ENCODE measurements around the gene HTN1. TPM values are rescaled to one million over a fixed set of nuclear protein-coding genes. Genes with fewer than 3 reads are reported as not detected.
"Not testable (repeated sequence)": the region's sequence is repeated elsewhere in the genome, so short reads cannot be mapped to it uniquely, and the experiment has no call there.

The HTN1 gene
- not detected for polyA plus RNA-seq

GRCh38 chr4:70050138-70050537, at the start of gene HTN1:
TSS of gene HTN1 (plus strand) at chr4:70050438. CDS start at chr4:70053077, 2,639 bp downstream.
- not testable (repeated sequence) for H3K27me3 Mint-ChIP-seq (ENCODE audit: low read depth in 3 of 3); H3K36me3 Mint-ChIP-seq; H3K9me3 Mint-ChIP-seq; DNase-seq; H3K27ac Mint-ChIP-seq; H3K4me1 Mint-ChIP-seq; H3K4me3 Mint-ChIP-seq

DNA sequence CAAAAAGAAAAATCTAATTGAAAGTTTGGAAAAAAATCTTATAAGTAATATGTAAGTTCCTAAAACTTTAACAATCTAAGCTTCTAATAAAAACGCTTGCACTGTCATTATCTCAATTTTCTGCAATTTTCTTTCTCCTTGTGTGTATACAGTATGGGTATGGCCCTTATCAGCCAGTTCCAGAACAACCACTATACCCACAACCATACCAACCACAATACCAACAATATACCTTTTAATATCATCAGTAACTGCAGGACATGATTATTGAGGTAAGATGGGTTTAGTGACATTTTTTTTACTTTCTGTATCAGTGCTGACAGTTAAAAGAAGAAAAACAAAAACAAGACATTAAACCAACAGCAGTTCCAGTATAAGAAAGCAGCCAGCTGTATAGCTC, 49.5 kb upstream of the HTN1 start:
- H3K9me3 Mint-ChIP-seq: peaks cover 0 to 6% (median 0%) of the 10 kb centered on the region in 6 donors
- no peak overlapping the region for H3K4me3 Mint-ChIP-seq
- no peak for DNase-seq
- H3K4me1 Mint-ChIP-seq: no peaks in the 10 kb centered on the region
- H3K27me3 Mint-ChIP-seq (ENCODE audit: low read depth in 3 of 3): no peaks in the 10 kb centered on the region
- no peak overlapping the region for H3K27ac Mint-ChIP-seq
- no peaks in the 10 kb centered on the region for H3K36me3 Mint-ChIP-seq

DNA sequence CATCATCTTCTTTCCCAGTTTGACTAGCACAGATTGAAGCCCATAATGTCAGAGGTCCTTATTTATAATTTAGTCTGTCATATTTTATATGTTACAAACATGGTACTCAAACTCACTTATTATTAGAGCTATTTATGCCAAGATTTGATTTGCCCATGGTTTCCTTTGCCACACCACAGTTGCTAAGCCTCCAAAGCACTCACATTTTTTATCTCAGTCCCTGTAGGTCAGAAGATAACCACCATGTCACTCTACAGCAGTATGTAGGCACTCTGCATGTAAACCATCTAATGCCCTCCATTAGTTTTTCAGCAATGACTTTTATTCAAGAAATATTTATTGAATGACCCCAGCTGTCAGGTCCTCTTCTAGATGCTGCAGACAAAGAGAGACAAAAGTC, 47.7 kb upstream of the HTN1 start:
- Mint-ChIP-seq H3K27me3 (ENCODE audit: low read depth in 3 of 3) (no peaks in the 10 kb centered on the region), H3K36me3 (no peaks in the 10 kb centered on the region), H3K4me3 (no peak overlapping the region), H3K9me3 (peaks cover 0 to 6% (median 0%) of the 10 kb centered on the region in 6 donors), H3K27ac (no peak overlapping the region), H3K4me1 (no peaks in the 10 kb centered on the region)
- no peak for DNase-seq

DNA sequence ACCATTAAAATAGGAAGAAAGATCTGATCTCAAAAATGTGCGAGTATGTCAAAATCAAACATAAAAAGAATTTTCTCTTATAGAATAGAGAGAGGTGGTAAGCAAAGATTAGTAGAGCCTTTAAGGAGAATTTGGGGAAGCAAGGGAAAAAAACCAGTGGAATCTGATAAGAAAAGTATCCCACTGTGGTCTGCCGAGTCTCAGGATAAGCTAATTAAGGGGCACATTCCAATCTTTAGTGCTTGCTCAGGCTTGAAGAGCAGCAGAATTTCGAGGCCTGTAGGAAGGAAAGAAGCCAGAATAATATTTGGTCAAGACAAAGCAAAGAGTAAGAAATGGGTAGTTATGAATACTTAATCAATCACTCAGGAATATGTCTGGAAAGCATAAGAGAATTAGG, 41.5 kb upstream of the HTN1 start:
- no peaks in the 10 kb centered on the region for H3K27me3 Mint-ChIP-seq (ENCODE audit: low read depth in 3 of 3)
- no peak overlapping the region for H3K4me3 Mint-ChIP-seq

DNA sequence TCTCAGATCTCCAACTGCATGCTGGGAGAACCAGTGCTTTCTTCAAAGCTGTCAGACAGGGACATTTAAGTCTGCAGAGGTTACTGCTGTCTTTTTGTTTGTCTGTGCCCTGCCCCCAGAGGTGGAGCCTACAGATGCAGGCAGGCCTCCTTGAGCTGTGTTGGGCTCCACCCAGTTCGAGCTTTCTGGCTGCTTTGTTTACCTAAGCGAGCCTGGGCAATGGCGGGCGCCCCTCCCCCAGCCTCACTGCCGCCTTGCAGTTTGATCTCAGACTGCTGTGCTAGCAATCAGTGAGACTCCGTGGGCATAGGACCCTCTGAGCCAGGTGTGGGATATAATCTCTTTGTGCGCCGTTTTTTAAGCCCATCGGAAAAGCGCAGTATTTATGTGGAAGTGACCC, 31.2 kb upstream of the HTN1 start:
- not testable (repeated sequence) for H3K4me1 Mint-ChIP-seq; H3K27me3 Mint-ChIP-seq (ENCODE audit: low read depth in 3 of 3); H3K27ac Mint-ChIP-seq; DNase-seq; H3K36me3 Mint-ChIP-seq; H3K4me3 Mint-ChIP-seq
- peaks cover 0 to 16% (median 10%) of the 10 kb centered on the region in 6 donors for H3K9me3 Mint-ChIP-seq

More for the DNA sequence above, 41.5 kb upstream of the HTN1 start:
- Mint-ChIP-seq H3K36me3 (no peaks in the 10 kb centered on the region), H3K27ac (no peak overlapping the region), H3K9me3 (peaks cover 0 to 16% (median 8%) of the 10 kb centered on the region in 6 donors), H3K4me1 (no peaks in the 10 kb centered on the region)
- no peak for DNase-seq

DNA sequence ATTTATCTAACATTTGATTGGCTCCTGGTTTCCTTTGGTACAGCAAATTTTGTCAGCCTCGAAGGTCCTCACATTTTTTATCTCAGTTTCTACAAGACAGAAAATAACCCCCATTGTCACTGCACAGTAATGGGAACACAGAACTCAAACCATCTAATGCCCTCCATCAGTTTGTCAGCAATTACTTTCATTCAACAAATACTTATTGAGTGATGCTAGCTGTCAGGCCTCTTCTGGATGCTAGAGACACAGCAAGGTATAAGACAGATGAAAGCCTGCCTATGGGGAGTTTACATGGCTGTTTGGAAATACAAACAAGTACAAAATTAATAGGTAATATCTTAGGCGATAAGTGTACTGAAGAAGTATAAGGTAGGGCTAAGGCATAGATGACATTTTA, 27.0 kb upstream of the HTN1 start:
- no peak for DNase-seq
- no peak overlapping the region for H3K4me3 Mint-ChIP-seq
- H3K4me1 Mint-ChIP-seq: no peaks in the 10 kb centered on the region
- no peaks in the 10 kb centered on the region for H3K36me3 Mint-ChIP-seq
- H3K9me3 Mint-ChIP-seq: peaks cover 2 to 11% (median 3%) of the 10 kb centered on the region in 6 donors
- peaks cover 0 to 1% (median 0%) of the 10 kb centered on the region in 3 donors for H3K27me3 Mint-ChIP-seq (ENCODE audit: low read depth in 3 of 3)
- H3K27ac Mint-ChIP-seq: no peak overlapping the region

DNA sequence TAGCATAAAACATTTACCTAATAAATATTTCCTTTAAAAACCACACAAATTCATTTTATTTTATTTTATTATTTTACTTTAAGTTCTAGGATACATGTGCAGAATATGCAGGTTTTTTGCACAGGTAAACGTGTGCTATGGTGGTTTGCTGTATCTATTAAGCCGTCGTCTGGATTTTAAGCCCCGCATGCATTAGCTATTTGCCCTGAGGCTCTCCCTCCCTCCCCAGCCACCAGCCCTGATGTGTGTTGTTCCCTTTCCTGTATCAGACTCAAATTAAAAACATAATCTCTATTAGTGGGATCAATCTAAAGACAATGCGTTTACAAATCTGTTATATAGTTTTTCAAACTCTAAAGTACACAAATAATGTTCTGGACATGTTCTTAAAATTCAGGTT, 23.2 kb upstream of the HTN1 start:
- Mint-ChIP-seq H3K4me3 (no peak overlapping the region), H3K9me3 (peaks cover 0 to 4% (median 3%) of the 10 kb centered on the region in 6 donors), H3K36me3 (no peaks in the 10 kb centered on the region), H3K27ac (no peak overlapping the region), H3K27me3 (ENCODE audit: low read depth in 3 of 3) (peaks cover 0 to 1% (median 0%) of the 10 kb centered on the region in 3 donors), H3K4me1 (no peaks in the 10 kb centered on the region)
- DNase-seq: no peak

- H3K36me3 Mint-ChIP-seq; H3K27me3 Mint-ChIP-seq (ENCODE audit: low read depth in 3 of 3); DNase-seq; H3K4me1 Mint-ChIP-seq; H3K27ac Mint-ChIP-seq; H3K9me3 Mint-ChIP-seq; H3K4me3 Mint-ChIP-seq: not testable (repeated sequence)
Observed at GRCh38 chr4:70028159-70028558, 22.1 kb upstream of the HTN1 start, which contains the start of gene HTN3. TSS of gene HTN3 (plus strand) at chr4:70028459. CDS start at chr4:70030741, 2,282 bp downstream.

DNA sequence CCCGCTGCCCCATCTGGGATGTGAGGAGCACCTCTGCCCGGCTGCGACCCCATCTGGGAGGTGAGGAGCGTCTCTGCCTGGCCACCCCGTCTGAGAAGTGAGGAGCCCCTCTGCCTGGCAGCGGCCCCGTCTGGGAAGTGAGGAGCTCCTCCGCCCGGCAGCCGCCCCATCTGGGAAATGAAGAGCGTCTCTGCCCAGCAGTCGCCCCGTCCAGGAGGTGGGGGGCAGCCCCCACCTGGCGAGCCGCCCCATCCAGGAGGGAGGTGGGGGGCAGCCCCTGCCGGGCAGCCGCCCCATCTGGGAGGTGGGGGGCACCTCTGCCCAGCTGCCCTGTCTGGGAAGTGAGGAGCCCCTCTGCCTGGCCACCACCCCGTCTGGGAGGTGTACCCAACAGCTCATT, 12.7 kb upstream of the HTN1 start:
- H3K27ac Mint-ChIP-seq; DNase-seq; H3K27me3 Mint-ChIP-seq (ENCODE audit: low read depth in 3 of 3); H3K4me3 Mint-ChIP-seq; H3K36me3 Mint-ChIP-seq; H3K4me1 Mint-ChIP-seq: not testable (repeated sequence)
- peaks cover 5 to 17% (median 13%) of the 10 kb centered on the region in 6 donors for H3K9me3 Mint-ChIP-seq

GRCh38 chr4:70039928-70040327, 10.3 kb upstream of the HTN1 start:
- H3K4me3 Mint-ChIP-seq; DNase-seq; H3K36me3 Mint-ChIP-seq; H3K27ac Mint-ChIP-seq; H3K27me3 Mint-ChIP-seq (ENCODE audit: low read depth in 3 of 3); H3K4me1 Mint-ChIP-seq: not testable (repeated sequence)
- H3K9me3 Mint-ChIP-seq: peaks cover 5 to 17% (median 12%) of the 10 kb centered on the region in 6 donors

DNA sequence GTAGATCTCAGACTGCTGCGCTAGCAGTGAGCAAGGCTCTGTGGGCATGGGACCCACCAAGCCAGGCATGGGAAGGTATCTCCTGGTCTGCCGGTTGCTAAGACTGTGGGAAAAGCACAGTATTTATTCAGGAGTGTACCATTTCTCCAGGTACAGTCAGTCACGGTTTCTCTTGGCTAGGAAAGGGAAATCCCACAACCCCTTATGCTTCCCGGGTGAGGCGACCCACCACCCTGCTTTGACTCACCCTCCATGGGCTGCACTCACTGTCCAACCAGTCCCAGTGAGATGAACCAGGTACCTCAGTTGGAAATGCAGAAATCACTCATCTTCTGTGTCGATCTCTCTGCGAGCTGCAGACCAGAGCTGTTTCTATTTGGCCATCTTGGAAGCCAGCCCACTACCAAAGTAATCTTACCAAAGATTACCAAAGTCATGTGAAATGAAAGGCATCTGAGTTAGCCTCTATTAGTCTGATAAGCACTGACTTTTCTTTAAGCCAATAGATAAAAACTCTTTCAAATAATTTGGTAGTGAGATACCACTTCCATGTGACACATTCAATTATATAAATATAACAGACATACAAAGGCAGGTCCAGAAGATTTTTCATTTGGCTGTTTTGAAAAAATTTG, 8.5 kb upstream of the HTN1 start:
- H3K9me3 Mint-ChIP-seq: peaks cover 5 to 22% (median 12%) of the 10 kb centered on the region in 6 donors
- H3K27ac Mint-ChIP-seq: no peak overlapping the region
- no peaks in the 10 kb centered on the region for H3K4me1 Mint-ChIP-seq
- DNase-seq: no peak
- no peak overlapping the region for H3K4me3 Mint-ChIP-seq
- H3K27me3 Mint-ChIP-seq (ENCODE audit: low read depth in 3 of 3): peaks cover 0 to 2% (median 0%) of the 10 kb centered on the region in 3 donors
- H3K36me3 Mint-ChIP-seq: no peaks in the 10 kb centered on the region

DNA sequence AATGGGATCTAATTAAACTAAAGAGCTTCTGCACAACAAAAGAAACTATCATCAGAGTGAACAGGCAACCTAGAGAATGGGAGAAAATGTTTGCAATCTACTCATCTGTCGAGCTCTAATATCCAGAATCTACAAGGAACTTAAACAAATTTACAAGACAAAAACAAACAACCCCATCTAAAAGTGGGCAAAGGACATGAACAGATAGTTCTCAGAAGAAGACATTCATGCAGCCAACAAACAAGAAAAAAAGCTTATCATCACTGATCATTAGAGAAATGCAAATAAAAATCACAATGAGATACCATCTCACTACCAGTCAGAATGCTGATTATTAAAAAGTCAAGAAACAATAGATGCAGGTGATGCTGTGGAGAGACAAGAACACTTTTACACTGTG, 6.3 kb downstream of the HTN1 start:
- DNase-seq; H3K4me3 Mint-ChIP-seq; H3K9me3 Mint-ChIP-seq; H3K27ac Mint-ChIP-seq; H3K36me3 Mint-ChIP-seq; H3K27me3 Mint-ChIP-seq (ENCODE audit: low read depth in 3 of 3); H3K4me1 Mint-ChIP-seq: not testable (repeated sequence)

DNA sequence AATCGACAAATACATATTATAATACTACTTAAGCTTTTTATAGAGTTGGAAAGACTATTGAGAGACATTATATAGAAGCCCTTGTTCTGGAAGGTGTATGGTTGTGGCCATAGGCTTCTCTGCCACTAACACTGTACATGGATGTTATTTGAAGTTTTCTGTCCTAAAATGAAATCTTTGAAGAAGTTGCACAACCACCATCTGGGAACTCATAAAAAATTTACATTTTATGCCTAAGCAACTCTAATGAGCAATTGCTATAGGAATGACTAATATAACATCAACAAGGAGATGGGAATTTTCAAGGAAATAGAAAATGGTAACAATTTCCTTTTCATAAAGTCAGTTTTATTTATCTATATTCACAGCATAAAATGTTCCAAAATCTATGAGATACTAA, 7.4 kb downstream of the HTN1 start:
- H3K4me3 Mint-ChIP-seq: no peak overlapping the region
- DNase-seq: no peak

DNA sequence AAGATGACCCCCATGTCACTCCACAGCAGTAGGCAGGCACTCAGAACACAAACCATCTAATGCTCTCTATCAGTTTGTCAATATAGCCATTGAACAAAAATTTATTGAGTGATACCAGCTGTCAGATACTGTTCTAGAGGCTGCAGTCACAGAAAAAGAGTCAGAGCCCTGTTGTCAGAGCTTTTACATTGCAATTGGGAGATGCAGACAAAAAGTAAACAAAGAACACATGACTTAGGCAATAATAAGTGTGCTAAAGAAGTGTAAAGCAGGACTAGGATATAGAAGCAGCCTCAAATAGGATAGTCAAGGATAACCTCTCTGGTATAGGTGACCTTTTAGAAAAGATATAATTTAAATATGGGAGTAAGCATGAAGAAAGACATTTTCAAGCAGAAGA, 8.9 kb downstream of the HTN1 start:
- Mint-ChIP-seq H3K27me3 (ENCODE audit: low read depth in 3 of 3) (peaks cover 0 to 5% (median 0%) of the 10 kb centered on the region in 3 donors), H3K9me3 (peaks cover 0 to 7% (median 2%) of the 10 kb centered on the region in 6 donors), H3K27ac (no peak overlapping the region), H3K4me3 (no peak overlapping the region), H3K4me1 (no peaks in the 10 kb centered on the region), H3K36me3 (no peaks in the 10 kb centered on the region)
- no peak for DNase-seq

More for the DNA sequence above, 7.4 kb downstream of the HTN1 start:
- no peak overlapping the region for H3K27ac Mint-ChIP-seq
- peaks cover 0 to 7% (median 3%) of the 10 kb centered on the region in 6 donors for H3K9me3 Mint-ChIP-seq
- no peaks in the 10 kb centered on the region for H3K36me3 Mint-ChIP-seq
- H3K4me1 Mint-ChIP-seq: no peaks in the 10 kb centered on the region
- H3K27me3 Mint-ChIP-seq (ENCODE audit: low read depth in 3 of 3): peaks cover 0 to 5% (median 0%) of the 10 kb centered on the region in 3 donors

DNA sequence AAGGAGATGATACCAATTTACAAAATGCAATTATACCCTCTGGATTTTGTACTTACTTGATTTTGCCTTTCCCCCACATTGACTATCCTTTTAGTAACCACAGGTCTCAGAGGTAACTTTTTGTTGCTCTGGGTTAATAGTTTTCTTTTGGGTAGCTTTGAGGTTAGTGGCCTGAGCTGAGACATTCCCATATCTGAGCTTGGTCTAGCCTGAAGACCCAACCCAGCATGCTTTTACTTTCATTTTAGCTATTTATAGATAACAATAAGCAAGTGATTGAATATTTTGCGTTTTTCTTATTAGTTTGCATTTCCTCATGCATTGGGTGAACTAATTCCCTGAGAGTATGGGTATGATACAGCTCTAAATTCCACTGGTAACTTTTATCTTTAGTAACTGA, 11.8 kb downstream of the HTN1 start:
- Mint-ChIP-seq H3K9me3 (peaks cover 0 to 8% (median 0%) of the 10 kb centered on the region in 6 donors), H3K27me3 (ENCODE audit: low read depth in 3 of 3) (peaks cover 0 to 3% (median 0%) of the 10 kb centered on the region in 3 donors), H3K4me3 (no peak overlapping the region), H3K4me1 (no peaks in the 10 kb centered on the region), H3K27ac (no peak overlapping the region), H3K36me3 (no peaks in the 10 kb centered on the region)
- DNase-seq: no peak

All from immature natural killer cell (primary cell).